Activated CD4-positive, alpha-beta T cell treated with anti-CD3 and anti-CD28 coated beads, Interleukin-2, amount 50 U/mL, for 16 hours (primary cell): Measurements from ENCODE around the gene TRAPPC12.
"Not testable (repeated sequence)": the region's sequence is repeated elsewhere in the genome, so short reads cannot be mapped to it uniquely, and the experiment has no call there.

ENCODE experiments used
- DNase-seq: peaks from one replicate; pipeline ENCODE4 v3.0.0-alpha.2; 2020

TRAPPC12 gene

GRCh38 chr2:3433776-3434400 is 54.4 kb downstream of the TRAPPC12 start:
- no peak for DNase-seq

GRCh38 chr2:3434654-3435053 is 55.2 kb downstream of the TRAPPC12 start:
- DNase-seq, result no peak

GRCh38 chr2:3435445-3435844 is 56.0 kb downstream of the TRAPPC12 start:
- DNase-seq, result no peak

- DNase-seq, result no peak
Measured at GRCh38 chr2:3440477-3440876, 61.0 kb downstream of the TRAPPC12 start.

- DNase-seq, result no peak
Measured at GRCh38 chr2:3441465-3441864, 62.0 kb downstream of the TRAPPC12 start.

- peak; percentile 11 for DNase-seq
Measured at GRCh38 chr2:3442185-3442584, 62.7 kb downstream of the TRAPPC12 start.

- DNase-seq, result no peak
Measured at GRCh38 chr2:3443083-3443482, 63.6 kb downstream of the TRAPPC12 start.

- DNase-seq, result no peak
Measured at GRCh38 chr2:3443506-3444084, 64.1 kb downstream of the TRAPPC12 start.

- no peak for DNase-seq
Measured at GRCh38 chr2:3445891-3446290, 66.4 kb downstream of the TRAPPC12 start.

- DNase-seq, result no peak
Measured at GRCh38 chr2:3446381-3446780, 66.9 kb downstream of the TRAPPC12 start.

GRCh38 chr2:3447186-3447585 is 67.7 kb downstream of the TRAPPC12 start:
- DNase-seq, result not testable (repeated sequence)

- no peak for DNase-seq
Measured at GRCh38 chr2:3447789-3448317, 68.4 kb downstream of the TRAPPC12 start.

GRCh38 chr2:3448441-3448911 is 69.0 kb downstream of the TRAPPC12 start:
- DNase-seq, result not testable (repeated sequence)

- no peak for DNase-seq
Measured at GRCh38 chr2:3449086-3449485, 69.6 kb downstream of the TRAPPC12 start.

- no peak for DNase-seq
Measured at GRCh38 chr2:3449936-3450335, 70.4 kb downstream of the TRAPPC12 start.

- DNase-seq, result no peak
Measured at GRCh38 chr2:3450385-3451010, 71.0 kb downstream of the TRAPPC12 start.

GRCh38 chr2:3451169-3451568 is 71.7 kb downstream of the TRAPPC12 start:
- DNase-seq, result no peak

- DNase-seq, result no peak
Measured at GRCh38 chr2:3451926-3452671, 72.6 kb downstream of the TRAPPC12 start.

GRCh38 chr2:3453190-3453999 is 73.9 kb downstream of the TRAPPC12 start:
- DNase-seq, result no peak

GRCh38 chr2:3454005-3454404 is 74.5 kb downstream of the TRAPPC12 start:
- not testable (repeated sequence) for DNase-seq

GRCh38 chr2:3454802-3455201 is 75.3 kb downstream of the TRAPPC12 start:
- no peak for DNase-seq

GRCh38 chr2:3456125-3456524 is 76.6 kb downstream of the TRAPPC12 start:
- no peak for DNase-seq
